ENCODE results near the gene CNIH3.
"Not testable (repeated sequence)": the region's sequence is repeated elsewhere in the genome, so short reads cannot be mapped to it uniquely, and the experiment has no call there.

The CNIH3 gene

DNA sequence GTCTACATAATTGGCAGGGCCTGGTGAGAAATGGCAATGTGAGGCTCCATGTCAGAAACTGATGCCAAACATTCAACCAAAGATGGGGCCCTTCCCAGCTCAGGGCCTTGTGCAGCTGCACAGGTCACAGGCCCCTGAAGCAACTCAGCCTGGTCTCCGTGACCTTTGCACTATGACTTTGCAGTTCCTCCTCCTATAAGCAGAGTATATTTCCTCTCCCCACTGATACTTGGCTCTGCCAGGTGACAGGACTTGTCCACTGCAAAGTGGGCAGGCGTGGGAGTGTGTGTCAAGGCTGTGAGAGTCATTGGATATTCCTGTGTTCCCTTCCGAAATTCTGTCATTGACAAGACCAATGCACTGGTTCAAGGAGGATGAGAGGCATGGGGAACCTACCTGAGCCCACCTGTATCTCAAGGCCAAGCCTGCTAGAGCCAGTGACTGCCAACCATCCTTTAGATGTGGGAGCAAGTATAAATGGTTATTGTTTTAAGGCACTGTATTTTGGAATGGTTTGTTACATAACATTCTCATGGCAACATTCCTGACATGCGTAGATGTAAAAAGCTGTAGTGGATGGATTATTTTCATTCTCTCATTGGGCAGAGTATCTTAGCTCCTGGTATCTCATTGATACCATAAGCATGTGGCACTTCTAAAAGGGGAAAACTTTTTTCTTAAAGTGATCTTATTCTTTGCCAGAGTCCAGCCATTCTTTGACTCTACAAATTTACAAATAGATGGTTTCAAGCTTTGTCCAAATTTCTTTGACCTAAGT, 75.2 kb downstream of the CNIH3 start:
- no peak for DNase-seq

GRCh38 chr1:224694969-224695368, 78.9 kb downstream of the CNIH3 start:
- no peak for DNase-seq

- DNase-seq: no peak
These were observed 79.9 kb downstream of the CNIH3 start for GRCh38 chr1:224696021-224696420.

DNA sequence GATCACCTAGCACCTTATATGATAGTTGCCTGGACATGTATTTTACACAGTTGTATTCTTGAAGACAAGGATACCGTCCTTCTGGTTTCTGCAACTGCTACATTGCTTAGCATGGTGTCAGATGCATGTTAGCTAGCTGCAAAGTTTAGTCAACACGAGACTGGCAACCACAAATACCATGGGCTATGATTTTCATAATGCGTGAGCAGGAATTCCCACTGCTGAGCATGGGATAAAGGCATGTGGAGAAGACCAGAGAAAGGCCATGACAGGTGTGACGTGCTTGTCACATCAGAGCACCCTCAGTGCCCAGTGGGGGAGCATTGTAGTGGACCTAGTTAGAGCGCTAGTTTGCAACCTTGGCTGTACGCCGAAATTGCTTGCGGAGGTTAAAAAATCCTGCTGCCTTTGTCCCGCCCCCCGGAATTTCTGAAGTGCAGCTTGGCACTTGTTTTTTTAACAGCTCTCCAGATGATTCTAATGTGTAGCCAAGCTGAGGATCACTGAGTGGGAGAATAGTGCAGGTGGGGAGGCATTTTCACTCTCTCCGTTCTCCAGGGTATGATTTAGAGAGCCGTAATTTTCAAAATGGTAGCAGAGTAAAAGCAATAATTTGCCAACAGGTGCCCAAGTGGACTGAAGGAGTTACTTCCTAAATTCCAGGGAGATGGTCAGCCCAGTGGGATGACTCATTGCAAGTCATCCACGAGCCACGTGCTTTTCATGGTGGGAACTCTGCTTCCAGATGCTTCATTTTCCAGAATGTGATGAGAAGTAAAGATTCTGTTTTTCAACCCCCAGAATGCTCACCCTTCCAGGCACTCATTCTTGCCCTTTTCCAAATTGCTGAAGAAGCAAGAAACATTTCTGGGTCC, 81.0 kb downstream of the CNIH3 start:
- DNase-seq: no peak

GRCh38 chr1:224698015-224698451, 81.9 kb downstream of the CNIH3 start:
- DNase-seq: no peak

DNA sequence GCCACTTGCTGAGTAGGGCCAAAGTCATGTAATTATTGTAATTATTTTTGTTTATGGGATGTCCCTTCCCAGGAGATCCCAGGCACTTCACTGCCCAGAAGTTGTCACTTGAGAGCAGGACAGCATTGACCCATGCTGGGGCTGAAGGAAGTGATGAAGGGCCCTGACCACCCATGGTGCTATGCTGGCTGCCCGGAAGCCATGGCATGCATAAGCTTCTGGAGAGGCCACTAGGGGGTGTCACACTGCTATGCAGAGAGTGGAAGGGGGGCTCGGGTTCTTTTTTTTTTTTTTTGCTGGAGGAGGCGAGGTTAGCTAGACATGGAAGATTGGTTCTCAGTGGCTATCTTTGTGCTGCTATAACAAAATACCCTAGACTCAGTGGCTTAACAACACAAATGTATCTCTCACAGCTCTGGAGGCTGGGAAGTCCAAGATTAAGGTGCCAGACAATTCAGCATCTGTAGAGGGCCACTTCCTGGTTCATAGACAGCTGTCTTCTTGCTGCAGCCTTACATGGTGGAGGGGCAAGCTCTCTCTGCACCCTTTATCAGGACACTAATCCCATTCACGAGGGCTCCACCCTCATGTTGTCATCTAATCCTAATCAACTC, 84.9 kb downstream of the CNIH3 start:
- DNase-seq: no peak

GRCh38 chr1:224703702-224704101, 87.6 kb downstream of the CNIH3 start:
- no peak for DNase-seq

DNA sequence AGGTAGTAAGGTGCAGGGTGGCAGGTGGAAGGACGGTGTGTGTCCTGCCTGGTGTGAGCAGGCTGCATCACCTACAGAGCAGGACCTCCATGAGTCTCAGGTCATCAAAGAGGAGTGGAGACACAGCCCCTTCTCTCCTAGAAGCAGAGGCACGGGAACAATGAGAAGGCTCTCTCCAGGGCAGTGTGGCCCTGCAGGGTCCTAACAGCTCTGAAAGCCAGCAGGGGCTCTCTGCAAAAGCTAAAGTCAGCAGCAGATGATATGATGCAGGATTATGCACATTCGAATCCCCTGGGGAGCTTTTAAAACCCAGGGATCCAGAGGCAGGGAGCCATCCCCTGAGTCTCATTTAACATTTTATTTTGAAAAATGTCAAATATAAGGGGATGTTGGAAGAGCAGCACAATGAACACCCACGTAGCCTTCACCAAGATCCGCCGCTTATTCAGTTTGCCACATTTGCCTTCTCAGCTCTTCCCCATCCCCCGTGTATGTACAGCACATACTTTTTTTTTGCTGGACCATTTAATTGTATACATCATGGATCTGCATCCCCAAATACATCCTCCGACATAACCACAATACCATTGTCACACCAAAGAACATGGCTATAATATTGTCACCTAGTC, 88.1 kb downstream of the CNIH3 start:
- no peak for DNase-seq

- DNase-seq: no peak
These were observed 89.5 kb downstream of the CNIH3 start for GRCh38 chr1:224705578-224705977.

DNA sequence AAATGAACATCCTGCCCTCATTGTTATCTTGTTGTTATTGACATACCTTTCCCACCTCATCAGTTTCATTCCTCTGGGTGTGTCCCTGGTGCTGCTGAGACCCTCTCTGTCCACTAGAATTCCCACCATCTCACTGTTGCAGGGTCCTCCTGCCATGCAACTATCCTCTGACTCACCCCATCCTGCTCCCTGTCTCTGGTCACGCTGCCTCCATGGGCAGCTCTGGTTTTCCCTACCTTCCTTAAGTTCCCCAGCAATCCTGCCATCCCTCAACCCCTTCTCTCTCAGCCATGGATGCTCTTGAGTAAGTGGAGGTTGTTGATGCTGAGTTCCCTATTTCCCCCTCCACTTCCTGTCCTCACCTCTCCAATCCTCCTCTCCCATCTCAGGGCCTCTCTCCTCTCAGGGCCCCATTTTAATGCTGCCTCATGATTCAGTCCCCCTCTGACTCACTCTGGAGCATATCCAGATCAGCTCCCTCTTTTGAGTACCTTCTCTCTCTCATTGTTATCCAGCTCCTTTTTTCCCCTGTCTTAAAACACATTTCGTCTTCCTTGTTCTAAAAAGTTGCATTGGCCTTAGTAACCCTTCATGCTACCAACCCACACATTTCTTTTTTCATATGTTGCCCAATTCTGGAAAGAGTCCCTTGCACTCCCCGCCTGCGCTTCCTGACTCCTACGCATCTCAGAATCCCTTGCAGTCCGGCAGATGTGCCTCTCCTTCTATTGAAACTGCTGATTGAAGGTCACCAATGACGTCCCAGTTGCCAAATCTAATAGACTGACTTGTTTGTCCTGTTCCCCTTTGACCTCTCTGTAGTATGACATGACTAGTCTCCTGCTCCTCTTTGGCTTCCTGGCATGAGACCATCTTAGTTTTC, 92.0 kb downstream of the CNIH3 start:
- DNase-seq: no peak

- DNase-seq: no peak
These were observed 94.1 kb downstream of the CNIH3 start for GRCh38 chr1:224710196-224710595.

DNA sequence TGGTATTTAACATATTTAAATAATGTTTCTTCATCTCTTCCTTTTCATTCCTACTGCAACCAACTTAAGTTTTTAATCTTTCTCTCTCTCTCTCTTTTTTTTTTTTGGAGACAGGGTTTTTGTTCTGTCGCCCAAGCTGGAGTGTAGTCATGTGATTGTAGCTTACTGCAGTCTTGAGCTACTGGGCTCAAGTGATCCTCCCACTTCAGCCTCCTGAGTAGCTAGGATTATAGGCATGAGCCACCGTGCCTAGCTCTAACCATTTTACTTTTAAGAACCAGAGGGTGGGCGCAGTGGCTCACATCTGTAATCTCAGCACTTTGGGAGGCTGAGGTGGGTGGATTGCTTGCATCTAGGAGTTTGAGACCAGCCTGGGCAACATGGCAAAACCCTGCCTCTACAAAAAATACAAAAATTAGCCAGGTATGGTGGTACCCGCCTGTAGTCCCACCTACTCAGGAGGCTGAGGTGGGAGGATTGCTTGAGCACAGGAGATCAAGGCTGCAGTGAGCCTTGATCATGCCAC, 95.2 kb downstream of the CNIH3 start:
- DNase-seq: not testable (repeated sequence)

DNA sequence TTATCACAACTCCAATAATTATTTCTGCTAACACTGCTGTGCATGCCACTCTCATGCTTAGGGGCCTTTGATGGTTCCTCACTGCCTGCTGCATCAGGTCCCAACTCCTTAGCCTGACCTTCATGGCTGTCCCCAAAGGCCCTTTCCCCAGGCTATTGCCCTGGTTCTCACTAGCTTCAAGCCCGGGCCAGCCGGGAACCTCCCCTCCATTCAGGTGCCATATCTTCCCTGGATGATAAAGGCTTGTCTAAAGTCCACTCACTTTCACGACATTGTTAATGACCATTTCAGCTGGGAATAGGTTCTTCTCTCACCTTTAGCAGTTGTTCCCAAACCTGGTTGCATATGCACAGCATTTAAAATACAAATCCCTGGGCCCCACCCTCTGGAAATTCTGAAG, 95.8 kb downstream of the CNIH3 start:
- no peak for DNase-seq

- DNase-seq: no peak
These were observed 97.1 kb downstream of the CNIH3 start for GRCh38 chr1:224713228-224713627.

DNA sequence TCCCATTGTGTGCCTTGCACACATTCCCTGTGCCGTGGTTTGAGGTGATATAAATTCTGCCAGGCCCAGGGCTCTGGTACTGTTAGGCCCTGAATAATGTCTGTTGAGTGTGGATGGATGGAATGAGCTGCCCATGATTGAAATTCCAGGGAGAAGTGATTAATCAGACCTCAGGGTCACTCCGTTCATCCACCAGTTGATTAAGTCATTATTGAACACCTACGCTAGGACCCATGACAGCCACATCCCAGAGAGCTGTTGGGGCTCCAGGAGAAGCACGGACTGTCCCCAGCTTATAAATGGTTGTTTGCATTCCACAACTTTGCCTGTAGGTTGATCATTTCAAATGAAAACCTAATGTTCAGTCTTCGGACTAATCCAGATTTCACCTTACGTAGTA, 98.4 kb downstream of the CNIH3 start:
- DNase-seq: no peak

DNA sequence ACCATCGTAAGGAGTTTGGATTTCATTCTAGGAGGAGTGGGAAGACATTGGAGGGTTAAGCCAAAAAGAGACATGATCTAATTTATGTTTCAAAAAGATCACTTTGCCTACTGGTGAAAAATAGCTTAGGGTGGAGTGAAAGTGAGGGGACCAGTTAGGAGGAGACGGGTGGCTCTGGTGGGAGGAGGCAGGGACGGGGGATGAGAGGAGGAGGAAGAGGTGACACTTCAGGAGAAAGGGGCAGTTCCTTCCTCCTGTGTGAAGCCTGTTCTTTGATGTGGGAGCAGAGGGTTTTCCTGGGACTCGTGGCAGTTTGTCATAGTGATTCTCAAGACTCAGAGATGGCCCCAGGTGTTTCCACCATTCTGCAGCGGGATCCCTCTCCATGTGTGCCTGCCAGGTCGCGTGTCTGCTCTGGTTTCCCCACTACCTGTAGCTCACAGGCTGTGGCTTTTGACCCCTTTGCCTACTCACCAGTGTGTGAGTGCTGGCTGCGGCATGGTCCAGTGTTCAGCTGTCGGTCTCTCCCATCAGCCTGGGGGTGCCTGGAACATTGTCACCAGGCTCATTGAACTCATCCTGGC, 102.4 kb downstream of the CNIH3 start:
- no peak for DNase-seq

DNA sequence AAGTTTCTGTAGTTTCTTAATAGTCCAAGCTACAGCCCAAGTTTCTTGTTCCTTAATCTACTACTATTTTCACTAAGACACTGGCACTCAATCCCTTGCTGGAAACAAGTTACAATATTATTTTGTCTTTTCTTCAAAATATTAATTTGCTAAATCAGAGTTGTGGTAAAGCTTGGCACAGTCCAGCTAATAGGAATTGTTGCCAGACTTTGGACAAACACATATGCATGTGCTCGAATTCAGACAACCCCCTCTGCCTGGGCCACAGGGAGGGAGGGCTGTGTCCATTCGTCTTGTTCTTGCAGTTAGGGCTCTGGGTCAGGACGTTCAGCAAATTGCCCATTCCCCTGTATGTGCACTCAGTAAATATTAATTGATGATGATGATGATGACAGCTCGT, 103.6 kb downstream of the CNIH3 start:
- DNase-seq: no peak

GRCh38 chr1:224720216-224720615, 104.1 kb downstream of the CNIH3 start:
- no peak for DNase-seq

GRCh38 chr1:224721000-224721399, 104.9 kb downstream of the CNIH3 start:
- DNase-seq: no peak

- no peak for DNase-seq
These were observed 106.7 kb downstream of the CNIH3 start for GRCh38 chr1:224722838-224723237.

GRCh38 chr1:224724566-224724965, 108.4 kb downstream of the CNIH3 start:
- no peak for DNase-seq

Measured in activated CD4-positive, alpha-beta T cell treated with anti-CD3 and anti-CD28 coated beads, Interleukin-2, amount 50 U/mL, for 16 hours (primary cell).